Activated T-cell treated with anti-CD3 and anti-CD28 coated beads for 48 hours (primary cell): ENCODE data around the gene TUFT1.
A peak's percentile ranks its signal among the peaks of the same experiment; 100 is the strongest.
"Not testable (repeated sequence)": the region's sequence is repeated elsewhere in the genome, so short reads cannot be mapped to it uniquely, and the experiment has no call there.

Experiments
- DNase-seq: peaks from one replicate; pipeline ENCODE4 v3.0.0-alpha.2; 2020; ENCODE audit warnings: low read depth

TUFT1 gene

DNA sequence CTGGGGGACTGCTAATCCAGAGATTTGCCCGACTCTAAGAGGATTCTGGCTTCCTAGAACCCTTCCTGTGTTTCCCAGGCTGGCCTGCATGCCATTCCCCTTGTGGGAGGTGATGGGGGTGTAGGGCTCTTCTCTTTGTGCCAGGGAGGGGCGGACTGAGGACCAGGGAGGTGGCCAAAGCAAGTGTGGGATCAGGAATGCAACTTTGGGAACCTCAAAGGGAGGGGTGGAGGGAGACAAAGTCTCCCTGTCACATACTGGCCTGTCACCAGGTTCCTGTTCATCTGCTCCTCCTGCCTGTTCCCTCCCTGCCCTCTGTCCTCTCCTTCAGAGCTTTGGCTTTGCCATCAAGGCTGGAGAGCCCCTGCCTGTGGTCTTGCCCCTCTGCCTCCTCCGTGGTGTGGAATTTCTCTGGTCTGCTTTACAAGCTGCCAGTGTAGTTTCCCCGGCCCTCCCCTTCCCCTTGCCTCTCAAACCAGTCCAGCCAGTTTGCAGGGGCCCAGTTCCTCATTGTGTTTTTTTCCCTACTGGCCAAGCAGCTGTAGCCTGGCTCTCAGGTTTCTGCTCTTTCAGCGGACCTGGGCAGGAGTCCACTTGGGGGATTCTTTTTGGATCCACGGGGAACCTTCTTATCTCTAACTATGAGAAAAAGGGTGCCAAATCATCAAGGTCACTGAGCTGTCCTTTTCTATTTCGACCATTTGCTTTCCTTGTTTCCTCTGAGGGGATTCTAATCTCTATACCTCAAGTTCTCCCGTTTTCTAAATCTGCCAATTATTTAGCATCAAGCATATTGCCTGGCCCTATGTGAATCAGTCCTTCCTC lies 27.1 kb upstream of the TUFT1 start:
- DNase-seq, result no peak

GRCh38 chr1:151513626-151514121 lies 26.4 kb upstream of the TUFT1 start:
- DNase-seq, result no peak

DNA sequence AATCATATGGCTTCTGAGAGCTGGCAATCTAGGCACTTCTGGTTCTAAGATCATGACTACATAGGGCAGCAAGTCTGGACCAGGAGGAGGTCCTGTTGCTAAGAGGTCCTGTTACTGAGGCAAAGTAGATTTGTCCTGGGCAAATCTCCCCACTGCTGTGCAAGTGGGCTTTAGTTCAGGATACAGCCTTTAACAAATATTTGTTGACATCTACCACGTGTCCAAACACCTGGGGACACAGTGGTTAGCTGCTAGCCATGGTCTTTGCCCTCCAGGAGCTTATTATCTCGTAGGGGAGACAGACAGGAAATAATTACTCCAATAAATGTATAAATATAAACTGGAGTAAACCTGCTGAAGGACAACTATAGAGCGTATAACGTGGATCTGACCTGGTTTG lies 25.7 kb upstream of the TUFT1 start:
- DNase-seq, result no peak

- no peak for DNase-seq
Measured at GRCh38 chr1:151515265-151515664, 24.8 kb upstream of the TUFT1 start.

DNA sequence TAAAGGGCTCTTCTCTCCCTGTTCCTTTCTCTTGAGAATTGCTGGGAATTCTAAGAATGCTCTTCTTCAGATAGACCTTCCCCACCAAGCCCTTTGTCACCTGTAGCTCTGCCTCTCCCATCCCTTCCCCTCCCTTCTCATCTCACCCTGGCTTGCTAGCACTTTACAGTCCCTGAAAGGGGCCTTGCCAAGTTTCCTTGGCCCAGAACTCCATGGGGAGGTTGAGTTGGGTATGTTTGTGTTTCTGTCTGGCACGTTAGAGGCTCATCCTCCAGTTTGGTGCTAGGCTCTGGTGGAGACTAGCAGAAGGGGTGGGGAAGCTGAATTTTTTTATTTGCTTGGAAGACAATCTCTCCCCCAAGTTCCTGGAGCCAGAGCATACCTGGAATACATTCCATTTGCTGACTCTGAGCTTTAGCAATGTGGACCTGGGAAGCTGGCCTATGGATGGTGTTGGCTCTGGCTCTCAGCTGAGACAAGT lies 24.0 kb upstream of the TUFT1 start:
- DNase-seq, result no peak

GRCh38 chr1:151518431-151518830 lies 21.7 kb upstream of the TUFT1 start:
- no peak for DNase-seq

GRCh38 chr1:151518936-151519335 lies 21.2 kb upstream of the TUFT1 start:
- DNase-seq, result no peak

DNA sequence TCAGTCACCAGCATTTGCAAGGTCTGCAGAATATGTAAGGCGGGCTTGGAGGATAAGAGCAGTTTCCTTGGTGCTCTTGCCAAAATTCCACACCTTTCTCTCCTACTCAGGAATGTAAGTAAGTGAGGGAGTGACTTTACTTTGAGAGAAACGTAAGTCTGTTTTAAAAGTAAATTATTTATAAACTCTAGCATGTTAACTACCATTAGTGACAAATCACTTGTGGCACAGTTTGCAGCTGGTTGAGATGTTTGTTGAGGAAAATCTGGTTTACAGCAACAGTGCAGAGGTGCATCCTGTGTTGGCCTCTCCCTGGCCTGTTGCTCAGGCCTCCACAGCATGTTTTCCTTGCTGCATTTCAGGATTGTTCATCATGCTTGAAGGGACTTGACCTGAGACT lies 20.4 kb upstream of the TUFT1 start:
- no peak for DNase-seq

DNA sequence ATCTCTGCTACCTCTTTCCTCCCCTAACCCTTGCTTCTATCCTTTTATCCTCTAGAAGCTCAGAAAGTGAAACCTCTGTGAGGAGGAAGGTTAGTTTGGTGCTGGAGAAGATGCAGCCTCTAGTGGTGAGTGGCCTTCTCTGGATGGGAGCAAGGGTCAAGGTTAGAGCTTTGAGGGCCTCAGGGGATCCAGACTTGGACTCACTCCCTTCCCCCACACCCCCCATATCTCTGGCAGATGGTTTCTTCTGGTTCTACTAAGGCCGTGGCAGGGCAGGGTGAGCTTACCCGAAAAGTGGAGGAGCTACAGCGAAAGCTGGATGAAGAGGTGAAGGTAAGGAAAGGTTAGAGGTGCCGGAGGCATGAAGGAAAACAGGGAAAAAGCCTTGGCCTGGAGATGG lies 19.8 kb upstream of the TUFT1 start:
- DNase-seq, result no peak

GRCh38 chr1:151522427-151522826 lies 17.7 kb upstream of the TUFT1 start:
- DNase-seq, result not testable (repeated sequence)

DNA sequence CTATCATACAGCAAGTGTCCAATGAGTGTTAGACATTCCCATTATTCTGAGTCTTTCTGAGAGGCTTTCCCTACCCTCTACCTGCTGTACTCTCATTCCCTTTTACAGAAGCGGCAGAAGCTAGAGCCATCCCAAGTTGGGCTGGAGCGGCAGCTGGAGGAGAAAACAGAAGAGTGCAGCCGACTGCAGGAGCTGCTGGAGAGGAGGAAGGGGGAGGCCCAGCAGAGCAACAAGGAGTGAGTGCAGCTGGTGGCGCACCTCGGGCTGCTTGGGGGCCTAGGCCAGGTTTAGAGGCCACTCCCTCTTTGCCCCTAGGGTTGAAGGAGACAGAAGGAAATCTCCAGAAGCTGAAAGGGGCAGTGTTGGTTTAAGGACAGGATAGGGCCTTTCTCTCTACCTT lies 16.8 kb upstream of the TUFT1 start:
- no peak for DNase-seq

DNA sequence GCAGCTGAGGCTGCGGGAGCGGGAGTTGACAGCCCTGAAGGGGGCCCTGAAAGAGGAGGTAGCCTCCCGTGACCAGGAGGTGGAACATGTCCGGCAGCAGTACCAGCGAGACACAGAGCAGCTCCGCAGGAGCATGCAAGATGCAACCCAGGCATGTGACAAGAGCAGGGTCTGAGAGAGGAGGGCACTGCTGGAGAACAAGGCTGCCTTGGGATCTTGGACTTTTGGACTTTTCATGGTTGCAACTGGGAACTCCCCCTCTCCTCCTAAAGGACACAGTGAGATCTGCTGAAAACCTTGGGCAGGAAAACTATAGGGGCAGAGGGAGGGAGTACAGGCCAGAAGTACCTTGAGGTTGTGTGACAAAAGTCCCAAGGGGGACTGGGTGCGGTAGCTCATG lies 15.4 kb upstream of the TUFT1 start:
- no peak for DNase-seq

GRCh38 chr1:151526735-151527525 lies 13.2 kb upstream of the TUFT1 start:
- DNase-seq, result no peak

DNA sequence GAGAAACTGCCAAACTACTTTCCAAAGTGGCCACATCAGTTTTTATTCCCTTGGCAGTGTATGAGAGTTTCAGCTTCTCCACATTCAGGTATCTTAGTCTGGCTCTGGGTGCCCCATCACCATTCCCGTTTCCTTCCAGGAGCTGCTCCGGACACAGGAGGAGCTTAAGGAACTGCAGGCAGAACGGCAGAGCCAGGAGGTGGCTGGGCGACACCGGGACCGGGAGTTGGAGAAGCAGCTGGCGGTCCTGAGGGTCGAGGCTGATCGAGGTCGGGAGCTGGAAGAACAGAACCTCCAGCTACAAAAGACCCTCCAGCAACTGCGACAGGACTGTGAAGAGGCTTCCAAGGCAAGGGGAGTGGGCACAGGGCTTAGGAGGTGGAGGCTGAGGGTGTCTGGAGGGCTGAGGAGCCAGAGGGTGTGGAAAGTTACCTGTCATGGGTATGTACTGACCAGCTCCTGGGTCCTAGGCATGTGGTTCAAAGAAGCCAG lies 10.9 kb upstream of the TUFT1 start:
- no peak for DNase-seq

GRCh38 chr1:151529781-151530180 lies 10.3 kb upstream of the TUFT1 start:
- DNase-seq, result no peak

DNA sequence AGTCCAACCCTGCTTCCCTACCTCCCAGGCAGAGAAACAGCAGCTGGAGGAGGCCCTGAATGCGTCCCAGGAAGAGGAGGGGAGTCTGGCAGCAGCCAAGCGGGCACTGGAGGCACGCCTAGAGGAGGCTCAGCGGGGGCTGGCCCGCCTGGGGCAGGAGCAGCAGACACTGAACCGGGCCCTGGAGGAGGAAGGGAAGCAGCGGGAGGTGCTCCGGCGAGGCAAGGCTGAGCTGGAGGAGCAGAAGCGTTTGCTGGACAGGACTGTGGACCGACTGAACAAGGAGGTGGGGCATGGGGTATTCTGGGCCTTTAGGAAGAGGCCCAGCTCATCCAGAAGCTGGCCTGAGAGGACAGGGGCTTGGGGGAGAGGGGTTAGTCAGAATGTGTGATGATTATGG lies 9.6 kb upstream of the TUFT1 start:
- no peak for DNase-seq

DNA sequence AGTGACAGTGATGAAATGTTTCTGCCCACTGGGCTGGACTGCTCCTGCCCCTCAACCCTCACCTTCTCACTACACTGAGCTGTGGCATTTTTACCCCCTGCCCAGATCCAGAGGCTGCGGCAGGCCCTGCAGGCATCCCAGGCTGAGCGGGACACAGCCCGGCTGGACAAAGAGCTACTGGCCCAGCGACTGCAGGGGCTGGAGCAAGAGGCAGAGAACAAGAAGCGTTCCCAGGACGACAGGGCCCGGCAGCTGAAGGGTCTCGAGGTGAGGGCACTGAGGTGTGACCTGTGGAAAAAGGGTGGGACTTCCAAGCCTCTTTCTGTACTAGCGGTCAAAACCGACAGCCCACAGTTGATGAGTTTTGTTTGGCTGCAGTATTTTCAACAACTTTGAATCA lies 6.2 kb upstream of the TUFT1 start:
- DNase-seq, result no peak

DNA sequence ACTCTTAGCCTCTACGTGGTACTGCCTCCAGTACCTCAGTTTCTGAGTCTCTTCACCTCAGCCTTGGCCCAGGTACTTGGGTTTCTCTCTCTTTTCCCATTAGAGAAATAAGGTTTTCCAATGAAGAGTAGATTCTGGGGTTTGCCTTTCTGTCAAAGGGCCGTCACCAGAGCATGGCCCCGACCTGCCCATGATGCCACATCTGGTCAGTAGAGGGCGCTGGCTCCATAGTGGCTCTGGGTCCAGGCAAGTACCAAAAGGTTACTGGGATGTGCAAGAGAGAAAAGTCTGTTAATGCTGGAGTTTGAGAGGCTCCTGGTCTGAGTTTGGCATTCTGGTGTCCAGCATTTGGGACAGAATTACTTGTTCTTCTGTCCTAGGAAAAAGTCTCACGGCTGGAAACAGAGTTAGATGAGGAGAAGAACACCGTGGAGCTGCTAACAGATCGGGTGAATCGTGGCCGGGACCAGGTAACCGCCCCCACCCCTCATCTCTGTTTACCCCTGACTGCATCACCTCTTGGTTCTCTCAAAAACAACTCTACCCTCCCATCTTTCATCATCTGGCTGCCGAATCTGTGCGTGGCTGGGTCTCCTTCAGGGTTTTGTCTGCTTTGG lies 5.3 kb upstream of the TUFT1 start:
- peak; percentile 71 for DNase-seq

DNA sequence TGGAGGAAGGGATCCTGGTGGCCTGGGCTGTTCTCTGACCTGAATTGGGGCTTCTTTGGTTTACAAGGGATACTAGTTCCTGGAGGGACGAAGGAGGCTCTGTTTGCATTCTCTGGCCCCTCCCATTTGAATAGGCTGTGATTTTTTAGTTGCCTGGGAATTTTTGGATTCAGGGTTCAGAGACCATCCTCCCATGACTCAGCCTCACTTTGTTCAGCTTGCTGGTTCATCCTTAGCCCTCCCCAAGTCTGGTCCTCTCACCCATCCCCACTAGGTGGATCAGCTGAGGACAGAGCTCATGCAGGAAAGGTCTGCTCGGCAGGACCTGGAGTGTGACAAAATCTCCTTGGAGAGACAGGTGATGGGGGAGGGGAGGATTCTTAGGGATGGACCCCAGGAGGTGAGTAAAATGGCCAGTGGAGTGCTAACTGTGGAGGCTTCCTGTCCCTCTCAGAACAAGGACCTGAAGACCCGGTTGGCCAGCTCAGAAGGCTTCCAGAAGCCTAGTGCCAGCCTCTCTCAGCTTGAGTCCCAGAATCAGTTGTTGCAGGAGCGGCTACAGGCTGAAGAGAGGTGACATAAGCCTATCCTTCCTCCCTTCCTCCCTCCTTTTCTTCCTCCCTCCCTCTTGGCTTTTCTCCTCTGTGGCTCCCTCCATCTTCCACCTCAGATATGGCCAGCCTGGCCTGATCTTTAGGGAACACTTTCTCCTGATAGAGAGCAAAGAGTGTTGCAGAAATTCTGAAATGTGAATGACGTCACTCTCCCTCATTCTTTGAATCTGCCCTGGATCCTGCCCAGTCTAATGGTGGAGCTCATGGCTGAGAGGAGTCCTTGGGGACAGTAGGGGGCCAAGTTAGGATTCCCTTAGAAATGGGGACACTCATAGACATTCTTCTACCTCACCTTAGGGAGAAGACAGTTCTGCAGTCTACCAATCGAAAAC lies 4.5 kb upstream of the TUFT1 start:
- DNase-seq, result no peak

DNA sequence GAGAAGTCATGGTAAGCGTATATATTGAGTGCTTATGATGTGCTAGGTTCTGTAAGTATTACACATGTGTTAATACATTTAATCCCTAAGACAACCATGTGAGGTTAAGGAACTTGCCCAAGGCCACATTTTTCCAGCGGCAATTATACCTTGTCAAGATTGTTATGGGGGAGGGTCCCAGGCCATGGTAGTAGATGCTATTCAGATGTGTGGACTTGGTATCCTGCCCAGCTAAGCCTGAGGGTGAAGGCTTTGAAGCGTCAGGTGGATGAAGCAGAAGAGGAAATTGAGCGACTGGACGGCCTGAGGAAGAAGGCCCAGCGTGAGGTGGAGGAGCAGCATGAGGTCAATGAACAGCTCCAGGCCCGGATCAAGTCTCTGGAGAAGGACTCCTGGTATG lies 3.6 kb upstream of the TUFT1 start:
- DNase-seq, result no peak

GRCh38 chr1:151537112-151537511 lies 3.0 kb upstream of the TUFT1 start:
- no peak for DNase-seq
